Upper lobe of left lung (tissue), 6 donors: Measurements from ENCODE around the gene CSK. TPM values are rescaled to one million over a fixed set of nuclear protein-coding genes. Genes with fewer than 3 reads are reported as not detected.

Source experiments
- ATAC-seq, 2 donors: fragments of 200-7000 bp; cut with Tn5 transposase; one replicate each; pipeline ENCODE4 v1.9.1; 2022; ENCODE audit warnings: mild to moderate bottlenecking in 2 of 2, moderate library complexity in 2 of 2; ENCODE audit not compliant: low FRiP score in 2 of 2
- DNase-seq, 2 donors: peaks; one replicate each; pipeline ENCODE4 v3.0.0-alpha.2; 2019 to 2020
- H3K27ac ChIP-seq, 4 donors: fragments of 200-600 bp; sonication (generic); one replicate each; pipeline ENCODE4 v1.5.1; 2016 to 2019
- H3K27me3 ChIP-seq, 4 donors: fragments of 200-600 bp; sonication (generic); one replicate each; pipeline ENCODE4 v1.5.1; 2017 to 2019
- H3K36me3 ChIP-seq, 4 donors: fragments of 200-600 bp; sonication (generic); one replicate each; pipeline ENCODE4 v1.5.1; 2016 to 2019
- H3K4me1 ChIP-seq, 4 donors: fragments of 200-600 bp; sonication (generic); one replicate each; pipeline ENCODE4 v1.5.1; 2018 to 2019
- H3K4me3 ChIP-seq, 4 donors: fragments of 200-600 bp; sonication (generic); one replicate each; pipeline ENCODE4 v1.5.1; 2017 to 2019; ENCODE audit warnings: mild to moderate bottlenecking in 2 of 4, moderate library complexity in 1 of 4
- H3K9me3 ChIP-seq, 4 donors: fragments of 200-600 bp; sonication (generic); one replicate each; pipeline ENCODE4 v1.5.1; 2018 to 2019
- CTCF ChIP-seq, 6 experiments: fragments of 450-650 bp in 4 of 6; fragments of 200-600 bp in 2 of 6; sonication (generic) in 2 of 6; IDR thresholded peaks; one replicate each; pipeline ENCODE4 v1.5.1; 2016 to 2019; ENCODE audit warnings: antibody characterized with exemption in 6 of 6
- EP300 ChIP-seq, 4 donors: sonication (generic); formaldehyde crosslinking; IDR thresholded peaks; one replicate each; pipeline ENCODE4 v1.5.1; 2017; ENCODE audit warnings: antibody characterized with exemption in 4 of 4, control low read depth in 2 of 4
- POLR2A ChIP-seq, 4 donors: fragments of 450-650 bp; IDR thresholded peaks; one replicate each; pipeline ENCODE4 v1.5.1; 2016 to 2017; ENCODE audit warnings: antibody characterized with exemption in 4 of 4, mild to moderate bottlenecking in 2 of 4
- POLR2AphosphoS5 ChIP-seq, 2 donors: sonication (generic); formaldehyde crosslinking; IDR thresholded peaks; one replicate each; pipeline ENCODE4 v1.5.1; 2017; ENCODE audit warnings: antibody characterized with exemption in 2 of 2
- WGBS, 2 donors: methylation state at CpG; one replicate each; pipeline ENCODE4 v1.1.5; 2017 to 2018; 5-methylcytosine and 5-hydroxymethylcytosine counted together
- total RNA-seq, 6 donors: library from RNA; depleted of rRNA in 4 of 6; stranded (reverse); fragments of >200 nt in 4 of 6; gene quantifications; one replicate each; pipeline versions ENCODE4 v1.1.0 to v1.2.1, GENCODE V29; 2016 to 2021
- donor health status: DM: no; HTN: no; CAD: no; lungs with moderate emphysema.
- donor health status: DM: no; HTN: yes; CAD: no; lungs with severe emphysema.

CSK gene
- total RNA-seq, 6 donors from 2014 or later, result 32.7 to 104 (median 64.8) TPM

DNA sequence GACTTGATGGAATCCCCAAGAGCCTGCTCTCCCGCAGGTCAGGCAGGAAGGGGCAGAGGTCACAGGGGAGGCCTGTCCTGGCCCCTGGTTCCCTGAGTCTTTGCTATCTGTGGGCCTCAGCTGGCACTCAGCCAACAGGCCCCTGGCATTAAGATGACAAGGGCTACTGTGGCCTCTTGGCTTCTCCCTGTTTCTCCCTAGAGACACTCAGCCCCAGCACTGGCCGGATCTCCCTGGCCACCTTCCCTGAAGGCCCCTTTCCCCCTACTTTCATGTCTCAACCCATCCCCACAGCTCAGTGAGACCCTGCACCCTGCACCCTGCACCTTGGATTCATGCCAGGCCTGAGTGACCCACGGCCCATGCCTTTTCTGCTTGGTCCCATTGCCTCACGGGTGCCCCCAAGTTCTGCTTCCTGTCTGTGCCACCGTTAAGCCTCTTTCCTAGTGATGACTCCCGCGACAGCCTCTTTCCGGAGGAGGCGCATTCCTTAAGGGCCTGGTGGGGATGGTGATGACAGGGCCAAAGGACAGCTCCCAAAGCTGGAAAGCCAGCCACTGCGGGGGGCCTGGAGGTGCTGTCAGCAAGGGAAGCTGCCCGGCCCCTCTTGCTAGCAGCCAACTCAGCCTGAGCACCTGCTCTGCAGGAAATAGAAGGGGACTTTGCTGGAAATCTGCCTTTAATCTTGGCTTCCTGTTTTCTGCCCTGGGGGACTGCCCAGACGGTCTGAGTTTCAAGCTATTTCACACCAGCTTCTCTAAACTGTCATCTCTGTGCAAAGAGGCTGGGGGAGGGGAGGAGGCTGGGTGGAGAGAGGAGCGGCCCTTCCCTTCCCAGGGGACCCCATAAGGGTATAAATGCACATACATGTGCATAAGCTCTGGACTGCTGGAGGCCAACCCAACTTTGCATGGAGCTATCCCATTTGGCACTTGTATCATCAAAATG lies 4.8 kb upstream of the CSK start:
- TF ChIP-seq POLR2A (IDR thresholded peaks at IDR 0.05) (no peak), POLR2AphosphoS5 (IDR thresholded peaks at IDR 0.05) (no peak), CTCF (IDR thresholded peaks at IDR 0.05) (no peak), EP300 (IDR thresholded peaks at IDR 0.05) (no peak)
- Histone ChIP-seq H3K27me3 (no peaks in the 10 kb centered on the region), H3K27ac (peak overlapping the region; percentile 72 to 87 (median 82)), H3K9me3 (no peaks in the 10 kb centered on the region), H3K36me3 (no peaks in the 10 kb centered on the region), H3K4me3 (no peak overlapping the region), H3K4me1 (peaks cover 40 to 51% (median 49%) of the 10 kb centered on the region in 4 donors)
- ATAC-seq, result peak; percentile 31 to 40
- DNase-seq, result peak in 1 of 2 donors; percentile 55
- 14 to 23% methylated on average over 12 to 13 of the region's 13 CpGs for WGBS, 2 donors

DNA sequence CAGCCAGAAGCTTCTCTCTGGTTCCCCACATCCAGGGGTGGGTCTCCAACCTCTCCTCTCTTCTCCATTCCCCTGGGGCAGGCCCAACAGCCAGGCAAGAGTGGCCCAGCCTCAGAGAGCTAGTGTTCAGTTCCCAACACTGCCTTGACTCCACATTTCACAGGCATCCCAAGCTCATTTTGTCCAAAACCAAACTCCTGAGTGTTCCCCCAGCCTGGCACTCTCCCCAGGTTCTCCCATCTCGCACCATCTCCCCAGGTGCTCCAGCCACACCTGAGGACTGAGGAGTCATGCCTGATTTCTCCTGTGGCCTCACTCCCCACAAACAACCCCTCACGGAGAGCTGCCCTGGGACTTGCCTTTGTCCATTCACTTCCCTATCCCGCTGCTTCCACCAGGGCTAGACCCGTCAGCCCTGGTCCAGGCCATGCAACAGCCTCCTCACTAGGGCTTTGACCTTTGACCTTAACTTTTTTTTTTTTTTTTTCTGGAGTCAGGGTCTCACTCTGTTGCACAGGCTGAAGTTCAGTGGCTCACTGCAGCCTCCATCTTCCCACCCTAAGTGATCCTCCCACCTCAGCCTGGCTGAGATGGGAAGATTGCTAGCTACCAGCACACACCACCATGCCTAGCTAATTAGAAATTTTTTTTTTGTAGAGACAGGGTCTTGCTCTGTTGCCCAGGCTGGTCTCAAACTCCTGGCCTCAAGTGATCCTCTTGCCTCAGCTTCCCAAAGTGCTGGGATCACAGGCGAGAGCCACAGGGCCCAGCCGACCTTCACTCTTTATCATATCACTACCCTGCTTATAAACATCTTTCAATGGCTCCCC lies 3.9 kb upstream of the CSK start:
- no peaks in the 10 kb centered on the region for H3K36me3 ChIP-seq
- H3K4me1 ChIP-seq, result peaks cover 42 to 54% (median 53%) of the 10 kb centered on the region in 4 donors
- H3K27me3 ChIP-seq, result no peaks in the 10 kb centered on the region
- no peak overlapping the region for H3K4me3 ChIP-seq
- peak in 1 of 2 donors; percentile 46 for DNase-seq
- ATAC-seq, result no peak
- no peak for TF ChIP-seq CTCF (IDR thresholded peaks at IDR 0.05)
- no peak for TF ChIP-seq POLR2A (IDR thresholded peaks at IDR 0.05)
- no peak for TF ChIP-seq EP300 (IDR thresholded peaks at IDR 0.05)
- TF ChIP-seq POLR2AphosphoS5 (IDR thresholded peaks at IDR 0.05), result no peak
- peak overlapping the region; percentile 72 to 87 (median 82) for H3K27ac ChIP-seq
- WGBS, 2 donors, result 69 to 92% methylated on average over 6 of the region's 6 CpGs
- no peaks in the 10 kb centered on the region for H3K9me3 ChIP-seq

- DNase-seq (no peak), ATAC-seq (no peak)
- Histone ChIP-seq H3K36me3 (no peaks in the 10 kb centered on the region), H3K9me3 (no peaks in the 10 kb centered on the region), H3K27ac (peak overlapping the region; percentile 30 to 87 (median 78)), H3K4me1 (peaks cover 46 to 60% (median 59%) of the 10 kb centered on the region in 4 donors), H3K27me3 (no peaks in the 10 kb centered on the region), H3K4me3 (no peak overlapping the region)
- 91 to 98% methylated on average over 5 of the region's 5 CpGs for WGBS, 2 donors
- TF ChIP-seq EP300 (IDR thresholded peaks at IDR 0.05), result no peak
- TF ChIP-seq POLR2AphosphoS5 (IDR thresholded peaks at IDR 0.05), result no peak
- TF ChIP-seq POLR2A (IDR thresholded peaks at IDR 0.05), result no peak
- TF ChIP-seq CTCF (IDR thresholded peaks at IDR 0.05), result no peak
Measured at GRCh38 chr15:74778599-74778970, 3.3 kb upstream of the CSK start.

- Histone ChIP-seq H3K9me3 (no peaks in the 10 kb centered on the region), H3K27ac (peak overlapping the region in 1 of 4 donors; percentile 98), H3K36me3 (no peaks in the 10 kb centered on the region), H3K4me1 (peaks cover 51 to 66% (median 65%) of the 10 kb centered on the region in 4 donors), H3K4me3 (no peak overlapping the region), H3K27me3 (no peaks in the 10 kb centered on the region)
- TF ChIP-seq EP300 (IDR thresholded peaks at IDR 0.05), result no peak
- no peak for TF ChIP-seq POLR2AphosphoS5 (IDR thresholded peaks at IDR 0.05)
- no peak for TF ChIP-seq CTCF (IDR thresholded peaks at IDR 0.05)
- no peak for TF ChIP-seq POLR2A (IDR thresholded peaks at IDR 0.05)
- DNase-seq, result no peak
- no peak for ATAC-seq
- 68 to 75% methylated on average over 7 of the region's 7 CpGs for WGBS, 2 donors
Measured at GRCh38 chr15:74779162-74779648, 2.7 kb upstream of the CSK start.
